ENCODE measurements around the gene GALNT18.

Gene GALNT18

GRCh38 chr11:11657218-11657955, 35.6 kb upstream of the GALNT18 start:
- no peak overlapping the region for H3K4me2 ChIP-seq (ENCODE audit: low read depth, low read length)
- no peaks in the 10 kb centered on the region for H4K20me1 ChIP-seq (ENCODE audit: insufficient read depth, low read length)
- H3K27me3 ChIP-seq (replicated peaks; ENCODE audit: insufficient read depth, low read length) = no peaks in the 10 kb centered on the region
- DNase-seq = no peak
- TF ChIP-seq EZH2phosphoT487 (IDR thresholded peaks at IDR 0.05; ENCODE audit: low read length) (no peak), EZH2 (optimal IDR thresholded peaks at IDR 0.05; ENCODE audit: low read depth, low read length) (no peak)
- TF ChIP-seq, protein P1, sequence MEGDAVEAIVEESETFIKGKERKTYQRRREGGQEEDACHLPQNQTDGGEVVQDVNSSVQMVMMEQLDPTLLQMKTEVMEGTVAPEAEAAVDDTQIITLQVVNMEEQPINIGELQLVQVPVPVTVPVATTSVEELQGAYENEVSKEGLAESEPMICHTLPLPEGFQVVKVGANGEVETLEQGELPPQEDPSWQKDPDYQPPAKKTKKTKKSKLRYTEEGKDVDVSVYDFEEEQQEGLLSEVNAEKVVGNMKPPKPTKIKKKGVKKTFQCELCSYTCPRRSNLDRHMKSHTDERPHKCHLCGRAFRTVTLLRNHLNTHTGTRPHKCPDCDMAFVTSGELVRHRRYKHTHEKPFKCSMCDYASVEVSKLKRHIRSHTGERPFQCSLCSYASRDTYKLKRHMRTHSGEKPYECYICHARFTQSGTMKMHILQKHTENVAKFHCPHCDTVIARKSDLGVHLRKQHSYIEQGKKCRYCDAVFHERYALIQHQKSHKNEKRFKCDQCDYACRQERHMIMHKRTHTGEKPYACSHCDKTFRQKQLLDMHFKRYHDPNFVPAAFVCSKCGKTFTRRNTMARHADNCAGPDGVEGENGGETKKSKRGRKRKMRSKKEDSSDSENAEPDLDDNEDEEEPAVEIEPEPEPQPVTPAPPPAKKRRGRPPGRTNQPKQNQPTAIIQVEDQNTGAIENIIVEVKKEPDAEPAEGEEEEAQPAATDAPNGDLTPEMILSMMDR (IDR thresholded peaks at IDR 0.05; ENCODE audit: low read length) = no peak
- H3K79me2 ChIP-seq (ENCODE audit: low read length) = no peaks in the 10 kb centered on the region
- no peak overlapping the region for H3K9ac ChIP-seq (ENCODE audit: low read length)
- H3K9me2 ChIP-seq (replicated peaks; ENCODE audit: insufficient read depth, low read length) = no peaks in the 10 kb centered on the region
- no peaks in the 10 kb centered on the region for H3F3A ChIP-seq (ENCODE audit: insufficient read depth, low read length)
- H3K4me1 ChIP-seq (ENCODE audit: low read length) = no peaks in the 10 kb centered on the region
- H3K36me3 ChIP-seq (replicated peaks; ENCODE audit: insufficient read depth, low read length) = no peaks in the 10 kb centered on the region
- no peak overlapping the region for H2AFZ ChIP-seq (ENCODE audit: low read length)
- H3K27ac ChIP-seq (ENCODE audit: low read length) = no peak overlapping the region
- H3K4me3 ChIP-seq (ENCODE audit: low read length) = no peak overlapping the region
- H3K9me3 ChIP-seq (replicated peaks; ENCODE audit: insufficient read depth, low read length) = no peaks in the 10 kb centered on the region

GRCh38 chr11:11641581-11641980, 19.8 kb upstream of the GALNT18 start:
- no peak for DNase-seq
- Histone ChIP-seq H4K20me1 (ENCODE audit: insufficient read depth, low read length) (no peaks in the 10 kb centered on the region), H3K4me2 (ENCODE audit: low read depth, low read length) (no peak overlapping the region), H3K79me2 (ENCODE audit: low read length) (no peaks in the 10 kb centered on the region), H3K9me2 (replicated peaks; ENCODE audit: insufficient read depth, low read length) (no peaks in the 10 kb centered on the region), H3K9me3 (replicated peaks; ENCODE audit: insufficient read depth, low read length) (no peaks in the 10 kb centered on the region), H3K4me3 (ENCODE audit: low read length) (no peak overlapping the region), H3K36me3 (replicated peaks; ENCODE audit: insufficient read depth, low read length) (no peaks in the 10 kb centered on the region), H3F3A (ENCODE audit: insufficient read depth, low read length) (no peaks in the 10 kb centered on the region), H3K4me1 (ENCODE audit: low read length) (no peaks in the 10 kb centered on the region), H3K27me3 (replicated peaks; ENCODE audit: insufficient read depth, low read length) (no peaks in the 10 kb centered on the region), H3K9ac (ENCODE audit: low read length) (no peak overlapping the region), H3K27ac (ENCODE audit: low read length) (no peak overlapping the region), H2AFZ (ENCODE audit: low read length) (no peak overlapping the region)
- TF ChIP-seq EZH2phosphoT487 (IDR thresholded peaks at IDR 0.05; ENCODE audit: low read length) (no peak), EZH2 (optimal IDR thresholded peaks at IDR 0.05; ENCODE audit: low read depth, low read length) (no peak)
- TF ChIP-seq, protein P1 (IDR thresholded peaks at IDR 0.05; ENCODE audit: low read length) = no peak

DNA sequence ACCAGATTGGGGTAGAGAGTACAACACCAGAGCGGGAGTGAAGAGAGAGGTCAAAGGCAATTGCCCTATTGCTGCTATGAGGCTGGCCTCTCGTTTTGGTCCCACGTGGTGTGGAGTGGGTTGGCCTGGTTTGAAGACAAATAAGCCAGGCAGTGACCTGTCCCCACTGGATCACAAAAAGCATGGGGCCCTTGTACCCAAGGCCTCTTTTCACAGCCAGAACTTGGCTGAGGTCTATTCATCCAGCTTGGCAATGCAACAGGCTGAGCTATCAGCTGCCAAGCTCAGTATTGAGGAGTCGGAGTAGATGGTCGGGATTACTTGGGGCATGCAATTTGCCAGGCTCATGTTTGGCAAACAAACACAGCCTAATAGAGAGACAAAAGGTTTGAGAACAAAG, 19.2 kb upstream of the GALNT18 start:
- TF ChIP-seq, protein P1 (IDR thresholded peaks at IDR 0.05; ENCODE audit: low read length) = no peak
- TF ChIP-seq EZH2phosphoT487 (IDR thresholded peaks at IDR 0.05; ENCODE audit: low read length) = no peak
- TF ChIP-seq EZH2 (optimal IDR thresholded peaks at IDR 0.05; ENCODE audit: low read depth, low read length) = no peak
- Histone ChIP-seq H3K4me2 (ENCODE audit: low read depth, low read length) (no peak overlapping the region), H3K4me1 (ENCODE audit: low read length) (no peaks in the 10 kb centered on the region), H3K27ac (ENCODE audit: low read length) (no peak overlapping the region), H4K20me1 (ENCODE audit: insufficient read depth, low read length) (no peaks in the 10 kb centered on the region), H3K9me3 (replicated peaks; ENCODE audit: insufficient read depth, low read length) (no peaks in the 10 kb centered on the region), H3K9ac (ENCODE audit: low read length) (no peak overlapping the region), H3K9me2 (replicated peaks; ENCODE audit: insufficient read depth, low read length) (no peaks in the 10 kb centered on the region), H3F3A (ENCODE audit: insufficient read depth, low read length) (no peaks in the 10 kb centered on the region), H3K36me3 (replicated peaks; ENCODE audit: insufficient read depth, low read length) (no peaks in the 10 kb centered on the region), H3K27me3 (replicated peaks; ENCODE audit: insufficient read depth, low read length) (no peaks in the 10 kb centered on the region), H2AFZ (ENCODE audit: low read length) (no peak overlapping the region), H3K4me3 (ENCODE audit: low read length) (no peak overlapping the region), H3K79me2 (ENCODE audit: low read length) (no peaks in the 10 kb centered on the region)
- DNase-seq = no peak
